ENCODE measurements around the gene CLVS2. TPM values are rescaled to one million over a fixed set of nuclear protein-coding genes. Genes with fewer than 3 reads are reported as not detected.

CLVS2 gene
- total RNA-seq, 1 donor from 2014 or later, result 0.12 TPM

GRCh38 chr6:123116370-123116769 lies 120.3 kb downstream of the CLVS2 start:
- intact Hi-C loops (cut with micrococcal nuclease), result no loop called here
- no peak for DNase-seq
- ATAC-seq, result no peak

GRCh38 chr6:123117145-123117908 lies 121.3 kb downstream of the CLVS2 start:
- intact Hi-C loops (cut with micrococcal nuclease), result no loop called here
- DNase-seq (no peak), ATAC-seq (no peak)

GRCh38 chr6:123118811-123119210 lies 122.8 kb downstream of the CLVS2 start:
- intact Hi-C loops (cut with micrococcal nuclease), result no loop called here
- no peak for DNase-seq

More at GRCh38 chr6:123118811-123119210, 122.8 kb downstream of the CLVS2 start:
- no peak for ATAC-seq

Other genes with a start within 250 kb of the CLVS2 start
- gene FABP7, start 216.5 kb upstream of the CLVS2 start, total RNA-seq, result not detected
- gene SMPDL3A, start 207.0 kb upstream of the CLVS2 start, total RNA-seq, result 4.4 TPM

Data from left ventricle myocardium superior (tissue), 1 donor.